Esophagus squamous epithelium (tissue), 5 donors: ENCODE measurements around the gene SETBP1. TPM values are rescaled to one million over a fixed set of nuclear protein-coding genes. Genes with fewer than 3 reads are reported as not detected.

ENCODE experiments used
- DNase-seq: peaks from one replicate; lab custom pipeline; 2025; lab: John Stamatoyannopoulos, UW
- H3K27ac ChIP-seq, 4 donors: fragments of 200-600 bp; sonication (generic); one replicate each; pipeline ENCODE4 v1.5.1; 2016 to 2019; ENCODE audit warnings: mild to moderate bottlenecking in 1 of 4
- H3K27me3 ChIP-seq, 4 donors: fragments of 200-600 bp; sonication (generic); 1 replicate in 3 of 4; 2 replicates in 1 of 4; pipeline versions ENCODE4 v1.5.1 to v1.6.0; 2017 to 2021; ENCODE audit warnings: antibody characterized with exemption in 1 of 4
- H3K36me3 ChIP-seq, 3 donors: fragments of 200-600 bp; sonication (generic); one replicate each; pipeline ENCODE4 v1.5.1; 2016 to 2019
- H3K4me1 ChIP-seq, 3 donors: fragments of 200-600 bp; sonication (generic); one replicate each; pipeline ENCODE4 v1.5.1; 2017 to 2019
- H3K4me3 ChIP-seq, 4 donors: fragments of 200-600 bp; sonication (generic); 1 replicate in 3 of 4; 2 replicates in 1 of 4; pipeline ENCODE4 v1.5.1; 2016 to 2019; ENCODE audit warnings: mild to moderate bottlenecking in 2 of 4, moderate library complexity in 1 of 4
- H3K9me3 ChIP-seq, 3 donors: fragments of 200-600 bp; sonication (generic); one replicate each; pipeline ENCODE4 v1.5.1; 2016 to 2019
- CTCF ChIP-seq, 6 experiments: fragments of 450-650 bp in 4 of 6; fragments of 200-600 bp in 2 of 6; sonication (generic) in 2 of 6; IDR thresholded peaks; one replicate each; pipeline ENCODE4 v1.5.1; 2016 to 2019; ENCODE audit warnings: antibody characterized with exemption in 6 of 6, mild to moderate bottlenecking in 4 of 6, moderate library complexity in 4 of 6
- POLR2A ChIP-seq, 4 donors: fragments of 450-650 bp; IDR thresholded peaks; one replicate each; pipeline ENCODE4 v1.6.1; 2017; ENCODE audit warnings: antibody characterized with exemption in 4 of 4, mild to moderate bottlenecking in 4 of 4, moderate library complexity in 3 of 4
- WGBS, 2 donors: methylation state at CpG; one replicate each; pipeline ENCODE4 v1.1.5; 2018; 5-methylcytosine and 5-hydroxymethylcytosine counted together
- intact Hi-C: fragments of 100-400 bp; cut with DNase I; formaldehyde crosslinking; loops from one replicate; pipeline ENCODE4 v1.15.0; 2022
- total RNA-seq, 4 donors: library from RNA; depleted of rRNA; stranded (reverse); fragments of >200 nt; gene quantifications; one replicate each; pipeline ENCODE4 v1.1.0, GENCODE V29; 2016
- donor health status: DM: yes; HTN: yes; CAD: no.

The SETBP1 gene
- total RNA-seq, 4 donors from 2014 or later = 2.6 to 18.5 (median 6.4) TPM

GRCh38 chr18:45083226-45083855 lies 402.7 kb downstream of the SETBP1 start:
- 88 to 94% methylated on average over 8 of the region's 8 CpGs for WGBS, 2 donors
- no peak for TF ChIP-seq CTCF (IDR thresholded peaks at IDR 0.05)
- no peak for TF ChIP-seq POLR2A (IDR thresholded peaks at IDR 0.05)
- intact Hi-C loops = no loop called here

GRCh38 chr18:45084206-45084605 lies 403.5 kb downstream of the SETBP1 start:
- H3K9me3 ChIP-seq = no peaks in the 10 kb centered on the region
- DNase-seq = no peak
- WGBS, 2 donors = 60 to 81% methylated on average over 11 to 13 of the region's 13 CpGs

More at GRCh38 chr18:45083226-45083855, 402.7 kb downstream of the SETBP1 start:
- Histone ChIP-seq H3K4me3 (no peak overlapping the region), H3K27me3 (no peaks in the 10 kb centered on the region), H3K4me1 (no peaks in the 10 kb centered on the region), H3K27ac (no peak overlapping the region), H3K36me3 (no peaks in the 10 kb centered on the region), H3K9me3 (no peaks in the 10 kb centered on the region)
- no peak for DNase-seq

GRCh38 chr18:45085916-45086624 lies 405.4 kb downstream of the SETBP1 start:
- WGBS, 2 donors = 68 to 74% methylated on average over 4 to 5 of the region's 5 CpGs
- no peak for TF ChIP-seq POLR2A (IDR thresholded peaks at IDR 0.05)
- no peak for TF ChIP-seq CTCF (IDR thresholded peaks at IDR 0.05)
- Histone ChIP-seq H3K4me1 (no peaks in the 10 kb centered on the region), H3K36me3 (no peaks in the 10 kb centered on the region), H3K4me3 (no peak overlapping the region), H3K27me3 (no peaks in the 10 kb centered on the region), H3K9me3 (no peaks in the 10 kb centered on the region), H3K27ac (no peak overlapping the region)
- no peak for DNase-seq
- intact Hi-C loops = no loop called here

More at GRCh38 chr18:45084206-45084605, 403.5 kb downstream of the SETBP1 start:
- no peak overlapping the region for H3K4me3 ChIP-seq
- no peaks in the 10 kb centered on the region for H3K27me3 ChIP-seq
- intact Hi-C loops = no loop called here
- H3K27ac ChIP-seq = no peak overlapping the region
- TF ChIP-seq POLR2A (IDR thresholded peaks at IDR 0.05) (no peak), CTCF (IDR thresholded peaks at IDR 0.05) (no peak)
- no peaks in the 10 kb centered on the region for H3K36me3 ChIP-seq
- H3K4me1 ChIP-seq = no peaks in the 10 kb centered on the region

- DNase-seq = no peak
- Histone ChIP-seq H3K27me3 (no peaks in the 10 kb centered on the region), H3K27ac (no peak overlapping the region), H3K9me3 (no peaks in the 10 kb centered on the region), H3K36me3 (no peaks in the 10 kb centered on the region), H3K4me1 (no peaks in the 10 kb centered on the region), H3K4me3 (no peak overlapping the region)
- WGBS, 2 donors = 77 to 89% methylated on average over 3 of the region's 3 CpGs
- intact Hi-C loops = no loop called here
- TF ChIP-seq POLR2A (IDR thresholded peaks at IDR 0.05) = no peak
- no peak for TF ChIP-seq CTCF (IDR thresholded peaks at IDR 0.05)
Observed at GRCh38 chr18:45086777-45087176, 406.1 kb downstream of the SETBP1 start.

GRCh38 chr18:45090526-45091140 lies 409.9 kb downstream of the SETBP1 start:
- no peak overlapping the region for H3K27ac ChIP-seq
- 84 to 87% methylated on average over 7 of the region's 7 CpGs for WGBS, 2 donors
- no peak for DNase-seq
- H3K4me3 ChIP-seq = no peak overlapping the region
- no peak for TF ChIP-seq POLR2A (IDR thresholded peaks at IDR 0.05)
- TF ChIP-seq CTCF (IDR thresholded peaks at IDR 0.05) = no peak
- no peaks in the 10 kb centered on the region for H3K9me3 ChIP-seq
- H3K27me3 ChIP-seq = no peaks in the 10 kb centered on the region
- intact Hi-C loops = no loop called here
- no peaks in the 10 kb centered on the region for H3K4me1 ChIP-seq
- no peaks in the 10 kb centered on the region for H3K36me3 ChIP-seq
